GM12873 (cell line): ENCODE data around the gene TM7SF3.

Source experiments
- TF ChIP-seq, protein P1 (sequence below): IDR thresholded peaks from 2 replicates; pipeline ENCODE4 v1.5.1; 2012; ENCODE audit warnings: low read depth, mild to moderate bottlenecking, moderate library complexity, low read length, control low read depth; ENCODE audit not compliant: insufficient read depth; ENCODE audit errors: missing control alignments

TM7SF3 gene

DNA sequence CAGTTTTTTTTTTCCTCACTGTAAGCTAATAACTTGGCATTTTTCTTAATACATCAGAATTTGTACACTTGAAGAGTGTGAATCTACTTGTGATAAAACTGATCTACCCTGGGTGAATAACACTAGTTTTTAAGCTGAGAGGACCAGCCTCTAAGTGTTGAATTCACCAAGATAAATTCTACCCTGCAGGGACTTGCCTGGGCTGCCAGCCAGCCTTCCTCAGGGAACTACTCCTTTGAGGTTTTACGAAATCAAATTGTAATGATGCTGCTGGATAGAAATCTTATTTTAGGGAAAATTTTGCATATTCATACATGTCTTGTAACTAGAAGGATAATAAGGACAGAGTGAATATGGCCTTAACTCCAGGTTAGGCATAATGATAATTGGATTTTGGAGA is 10.1 kb upstream of the TM7SF3 start:
- TF ChIP-seq, protein P1, sequence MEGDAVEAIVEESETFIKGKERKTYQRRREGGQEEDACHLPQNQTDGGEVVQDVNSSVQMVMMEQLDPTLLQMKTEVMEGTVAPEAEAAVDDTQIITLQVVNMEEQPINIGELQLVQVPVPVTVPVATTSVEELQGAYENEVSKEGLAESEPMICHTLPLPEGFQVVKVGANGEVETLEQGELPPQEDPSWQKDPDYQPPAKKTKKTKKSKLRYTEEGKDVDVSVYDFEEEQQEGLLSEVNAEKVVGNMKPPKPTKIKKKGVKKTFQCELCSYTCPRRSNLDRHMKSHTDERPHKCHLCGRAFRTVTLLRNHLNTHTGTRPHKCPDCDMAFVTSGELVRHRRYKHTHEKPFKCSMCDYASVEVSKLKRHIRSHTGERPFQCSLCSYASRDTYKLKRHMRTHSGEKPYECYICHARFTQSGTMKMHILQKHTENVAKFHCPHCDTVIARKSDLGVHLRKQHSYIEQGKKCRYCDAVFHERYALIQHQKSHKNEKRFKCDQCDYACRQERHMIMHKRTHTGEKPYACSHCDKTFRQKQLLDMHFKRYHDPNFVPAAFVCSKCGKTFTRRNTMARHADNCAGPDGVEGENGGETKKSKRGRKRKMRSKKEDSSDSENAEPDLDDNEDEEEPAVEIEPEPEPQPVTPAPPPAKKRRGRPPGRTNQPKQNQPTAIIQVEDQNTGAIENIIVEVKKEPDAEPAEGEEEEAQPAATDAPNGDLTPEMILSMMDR = no peak

DNA sequence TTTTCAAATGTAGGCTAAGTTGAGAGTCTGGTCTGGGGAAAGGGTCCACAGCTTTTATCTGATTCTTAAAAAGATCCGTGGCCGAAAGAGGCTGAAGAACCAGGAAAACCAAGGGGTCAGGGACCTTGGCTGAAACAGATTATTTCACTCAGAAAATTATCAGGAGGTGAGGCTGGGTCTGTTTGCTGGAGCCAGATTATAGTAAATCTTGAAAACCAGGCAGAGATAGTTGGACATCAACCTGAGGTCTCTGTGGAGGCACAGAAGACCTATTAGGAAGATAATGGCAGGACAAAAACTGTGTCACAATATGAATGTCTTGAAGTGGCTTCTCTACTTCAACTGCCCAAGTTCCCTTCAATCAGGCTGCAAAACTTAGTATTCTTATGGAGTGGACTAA is 6.6 kb upstream of the TM7SF3 start:
- TF ChIP-seq, protein P1 = no peak

GRCh38 chr12:27018037-27018436 is 3.9 kb upstream of the TM7SF3 start:
- TF ChIP-seq, protein P1 = no peak

DNA sequence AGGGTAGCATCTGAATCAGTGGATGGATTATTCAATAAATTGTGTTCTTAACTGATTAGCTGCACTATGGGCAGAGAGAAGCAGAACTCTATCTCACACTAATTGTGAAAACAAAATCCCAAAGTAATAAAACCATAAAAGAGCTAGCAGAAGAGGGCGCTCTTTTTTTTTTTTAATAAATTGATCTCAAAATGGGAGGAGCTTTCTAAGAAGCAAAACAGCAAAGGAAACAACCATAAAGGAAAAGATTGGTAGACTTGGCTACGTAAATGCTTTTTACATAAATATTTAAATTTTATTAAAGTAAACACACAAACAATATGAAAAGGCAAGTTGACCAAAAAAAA is 1.5 kb upstream of the TM7SF3 start:
- TF ChIP-seq, protein P1 = peak; percentile 36

DNA sequence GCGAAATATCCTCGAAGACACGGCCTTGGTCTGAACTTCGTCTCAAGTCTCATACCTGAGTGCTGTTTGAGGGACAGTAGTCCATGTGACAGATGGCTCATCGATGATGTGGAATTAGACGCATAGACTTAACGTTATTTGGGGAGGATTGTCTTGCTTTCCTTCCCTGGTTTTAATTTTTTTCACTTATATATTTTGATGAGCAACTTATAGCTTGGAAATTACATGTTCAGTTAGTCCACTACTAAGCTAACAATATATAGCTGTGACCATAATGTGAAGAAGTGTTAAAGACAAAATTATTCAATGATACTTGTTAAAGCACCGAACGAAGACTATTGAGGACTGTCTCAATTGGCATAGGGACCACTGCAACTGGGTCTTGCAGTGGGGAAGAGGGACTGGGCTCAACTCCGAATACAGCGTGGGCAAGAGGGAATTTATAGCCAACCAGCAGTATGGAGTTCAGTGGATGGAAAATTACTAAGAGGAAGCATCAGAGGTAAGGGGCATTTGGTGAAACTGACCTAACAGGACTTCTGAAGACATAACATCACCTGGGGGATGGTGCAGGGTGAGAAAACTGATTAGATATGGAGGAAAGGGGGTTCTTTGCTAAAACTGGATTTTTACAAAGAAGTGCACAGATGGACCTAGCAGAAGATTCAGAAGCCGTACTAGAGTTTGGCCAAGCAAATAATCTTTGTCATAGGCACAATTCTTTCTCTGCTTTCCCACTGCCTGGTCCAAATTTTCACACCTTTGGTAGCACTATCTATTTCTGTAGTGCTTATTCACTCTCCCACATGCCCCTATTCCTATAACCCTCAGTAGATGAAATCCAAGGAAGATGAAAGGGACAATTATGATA is 910 bp upstream of the TM7SF3 start:
- TF ChIP-seq, protein P1 = no peak

DNA sequence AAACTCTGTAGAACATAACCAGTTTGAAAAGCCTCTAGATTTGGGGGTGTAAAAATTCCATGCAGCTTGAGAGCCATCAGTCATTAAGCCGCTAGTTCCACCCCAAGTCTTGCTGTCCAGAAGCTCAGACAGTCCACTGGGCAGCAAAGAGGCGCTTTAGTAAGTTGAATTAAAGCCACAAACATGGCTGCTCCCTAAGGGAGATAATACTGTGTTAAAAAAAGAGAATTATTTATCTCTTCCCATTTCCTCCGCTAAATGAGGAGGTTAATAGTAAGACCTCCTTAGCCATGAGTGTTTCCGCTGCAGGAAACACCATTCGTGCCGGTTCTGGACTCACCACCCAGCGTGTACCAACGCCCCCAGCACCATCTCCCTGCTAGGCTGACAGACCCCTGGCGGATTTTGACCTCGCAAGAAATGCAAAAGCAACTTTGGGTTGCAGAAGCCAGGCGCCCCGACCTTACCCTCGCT is 536 bp downstream of the TM7SF3 start:
- TF ChIP-seq, protein P1 = no peak

DNA sequence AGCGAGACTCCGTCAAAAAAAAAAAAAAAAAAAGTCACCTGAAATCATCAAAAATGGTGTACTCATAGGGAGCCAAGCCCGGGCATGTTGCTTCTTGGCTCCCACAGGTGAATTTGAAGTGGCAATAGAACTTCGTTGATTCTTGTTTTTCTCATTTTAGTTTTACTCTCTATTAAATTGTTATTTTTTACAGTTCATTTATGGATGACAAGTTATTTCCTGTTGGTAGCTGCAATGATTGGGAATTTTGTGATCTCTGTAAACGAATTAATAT is 1.3 kb downstream of the TM7SF3 start:
- TF ChIP-seq, protein P1 = no peak
